H1 (cell line): ENCODE data around the gene BBS9. TPM values are rescaled to one million over a fixed set of nuclear protein-coding genes. Genes with fewer than 3 reads are reported as not detected.

Experiments
- CTCF ChIA-PET: fragments of 300-600 bp; sonication (Branson Sonifier 250); formaldehyde crosslinking; loops from one replicate; lab custom pipeline; 2021; ENCODE audit not compliant: partially characterized antibody; lab: Charles Lee
- POLR2A ChIA-PET: fragments of 300-600 bp; sonication (Branson Sonifier 250); formaldehyde crosslinking; loops from one replicate; lab custom pipeline; 2021; ENCODE audit warnings: inconsistent platforms; ENCODE audit not compliant: partially characterized antibody; lab: Charles Lee
- DNase-seq, 2 experiments: peaks; one replicate each; pipeline versions ENCODE4 v3.0.0 to v3.0.0-alpha.2; 2010 to 2022; ENCODE audit warnings: low spot score in 2 of 2, low read depth in 1 of 2, mixed read lengths in 1 of 2
- FAIRE-seq: peaks from 2 replicates; lab custom pipeline; 2011; peaks lifted over from hg19 to GRCh38; lab: Jason Lieb, UNC
- H2AFZ ChIP-seq: 2 replicates; pipeline ENCODE4 v1.8.1; 2012; ENCODE audit warnings: low read length, inconsistent platforms
- H2AK5ac ChIP-seq: 2 replicates; pipeline ENCODE4 v1.6.1; 2013; ENCODE audit warnings: low read depth, low read length
- H2BK120ac ChIP-seq: replicated peaks from 2 replicates; pipeline ENCODE3; 2013; ENCODE audit warnings: low read depth, low read length, inconsistent platforms
- H2BK12ac ChIP-seq: 2 replicates; pipeline ENCODE4 v1.6.1; 2013; ENCODE audit warnings: low read depth, low read length
- H2BK15ac ChIP-seq: 2 replicates; pipeline ENCODE4 v1.6.1; 2013; ENCODE audit warnings: low read length
- H2BK20ac ChIP-seq: 2 replicates; pipeline ENCODE4 v1.6.1; 2013; ENCODE audit warnings: low read length
- H2BK5ac ChIP-seq: 2 replicates; pipeline ENCODE4 v1.6.1; 2013; ENCODE audit warnings: low read depth, low read length
- H3K14ac ChIP-seq: 2 replicates; pipeline ENCODE4 v1.6.1; 2013; ENCODE audit warnings: inconsistent platforms; ENCODE audit not compliant: insufficient read length
- H3K18ac ChIP-seq: 2 replicates; pipeline ENCODE4 v1.6.1; 2013; ENCODE audit warnings: low read length; ENCODE audit errors: extremely low read depth
- H3K23ac ChIP-seq: 2 replicates; pipeline ENCODE4 v1.6.1; 2013; ENCODE audit warnings: inconsistent platforms; ENCODE audit not compliant: insufficient read length
- H3K23me2 ChIP-seq: 2 replicates; pipeline ENCODE4 v1.6.1; 2013; ENCODE audit warnings: low read depth, low read length
- H3K27ac ChIP-seq: 2 replicates; pipeline ENCODE4 v1.6.1; 2011; ENCODE audit warnings: low read depth, low read length, inconsistent platforms
- H3K27me3 ChIP-seq, 4 experiments: replicated peaks in 1 of 4; 1 replicate in 1 of 4; 2 replicates in 3 of 4; pipeline versions ENCODE4 v1.6.1 to v1.8.1; 2011 to 2013; ENCODE audit warnings: low read length in 3 of 4, mild to moderate bottlenecking in 3 of 4, inconsistent platforms in 2 of 4, mixed read lengths in 2 of 4, moderate library complexity in 1 of 4; ENCODE audit not compliant: control insufficient read depth in 3 of 4, insufficient read depth in 3 of 4; ENCODE audit errors: extremely low read depth in 1 of 4
- H3K36me3 ChIP-seq, 4 experiments: 2 replicates each; pipeline versions ENCODE4 v1.6.1 to v1.8.1; 2011 to 2013; ENCODE audit warnings: mild to moderate bottlenecking in 4 of 4, low read length in 3 of 4, moderate library complexity in 2 of 4, control low read depth in 1 of 4, inconsistent platforms in 1 of 4; ENCODE audit not compliant: insufficient read depth in 4 of 4, control insufficient read depth in 2 of 4
- H3K4ac ChIP-seq: replicated peaks from 2 replicates; pipeline ENCODE3; 2013; ENCODE audit warnings: low read length, low read depth, mixed read lengths, inconsistent platforms; ENCODE audit not compliant: insufficient read length
- H3K4me1 ChIP-seq, 4 experiments: replicated peaks in 1 of 4; 1 replicate in 1 of 4; 2 replicates in 3 of 4; pipeline versions ENCODE4 v1.6.1 to v1.8.1; 2011 to 2013; ENCODE audit warnings: low read length in 3 of 4, inconsistent platforms in 2 of 4, mixed read lengths in 1 of 4; ENCODE audit not compliant: insufficient read depth in 4 of 4, control insufficient read depth in 3 of 4
- H3K4me2 ChIP-seq, 2 experiments: 2 replicates each; pipeline versions ENCODE4 v1.6.1 to v1.8.1; 2011 to 2013; ENCODE audit warnings: low read depth in 2 of 2, low read length in 2 of 2, control low read depth in 1 of 2, inconsistent platforms in 1 of 2, mild to moderate bottlenecking in 1 of 2; ENCODE audit not compliant: insufficient read depth in 1 of 2
- H3K4me3 ChIP-seq, 4 experiments: fragments of 200-600, 300-600 bp in 1 of 4; sonication (generic), shearing (Covaris generic), sonication (Bioruptor Twin) in 1 of 4; 2 replicates each; pipeline versions ENCODE4 v1.5.1 to v1.8.1; 2011 to 2016; ENCODE audit warnings: low read length in 4 of 4, low read depth in 3 of 4, control low read depth in 2 of 4, inconsistent platforms in 2 of 4, mild to moderate bottlenecking in 2 of 4, mixed read lengths in 1 of 4, moderate library complexity in 1 of 4; ENCODE audit not compliant: insufficient read depth in 2 of 4; ENCODE audit errors: extremely low read depth in 1 of 4
- H3K56ac ChIP-seq: replicated peaks from 2 replicates; pipeline ENCODE3; 2013; ENCODE audit warnings: low read depth, mild to moderate bottlenecking, mixed read lengths, low read length, inconsistent platforms; ENCODE audit not compliant: insufficient read length
- H3K79me1 ChIP-seq: 2 replicates; pipeline ENCODE4 v1.6.1; 2013; ENCODE audit warnings: low read depth, low read length, control low read depth
- H3K79me2 ChIP-seq, 2 experiments: 2 replicates each; pipeline versions ENCODE4 v1.6.1 to v1.8.1; 2012 to 2013; ENCODE audit warnings: low read length in 2 of 2, mild to moderate bottlenecking in 2 of 2, inconsistent platforms in 1 of 2; ENCODE audit not compliant: insufficient read depth in 2 of 2, control insufficient read depth in 1 of 2
- H3K9ac ChIP-seq, 4 experiments: replicated peaks in 1 of 4; 1 replicate in 1 of 4; 2 replicates in 3 of 4; pipeline versions ENCODE4 v1.6.1 to v1.8.1; 2011 to 2013; ENCODE audit warnings: low read depth in 3 of 4, low read length in 3 of 4, control low read depth in 2 of 4, mild to moderate bottlenecking in 2 of 4, moderate library complexity in 2 of 4, inconsistent platforms in 1 of 4; ENCODE audit errors: extremely low read depth in 1 of 4
- H3K9me3 ChIP-seq, 2 experiments: 2 replicates each; pipeline versions ENCODE4 v1.6.1 to v1.8.1; 2012 to 2013; ENCODE audit warnings: mild to moderate bottlenecking in 2 of 2, moderate library complexity in 2 of 2, control low read depth in 1 of 2, inconsistent platforms in 1 of 2, low read depth in 1 of 2, low read length in 1 of 2, mixed read lengths in 1 of 2; ENCODE audit not compliant: insufficient read depth in 2 of 2
- H4K20me1 ChIP-seq, 2 experiments: replicated peaks in 1 of 2; 2 replicates each; pipeline versions ENCODE3 to v1.8.1; 2011 to 2013; ENCODE audit warnings: inconsistent platforms in 2 of 2, low read length in 2 of 2, mild to moderate bottlenecking in 1 of 2; ENCODE audit not compliant: insufficient read depth in 2 of 2, control insufficient read depth in 1 of 2
- H4K5ac ChIP-seq: 2 replicates; pipeline ENCODE4 v1.6.1; 2013; ENCODE audit warnings: low read length, low read depth, mixed read lengths, inconsistent platforms; ENCODE audit not compliant: insufficient read length
- H4K8ac ChIP-seq: 2 replicates; pipeline ENCODE4 v1.8.0; 2013; ENCODE audit warnings: mild to moderate bottlenecking, moderate library complexity, low read length, inconsistent platforms; ENCODE audit not compliant: insufficient read depth; ENCODE audit errors: extremely low read depth
- H4K91ac ChIP-seq: replicated peaks from 2 replicates; pipeline ENCODE3; 2013; ENCODE audit warnings: low read length, mixed read lengths, inconsistent platforms; ENCODE audit not compliant: insufficient read length
- POLR2AphosphoS5 ChIP-seq: IDR thresholded peaks from 2 replicates; pipeline ENCODE4 v1.6.1; 2011; ENCODE audit warnings: low read depth, low read length
- WGBS, 2 experiments: shearing (Covaris generic) in 1 of 2; methylation state at CpG; one replicate each; pipeline versions ENCODE4 v1.1.6 to v1.1.7; 2013 to 2015; ENCODE audit warnings: low lambda C conversion rate in 2 of 2, mixed read lengths in 2 of 2, inconsistent platforms in 1 of 2, low coverage in 1 of 2, missing lambda C conversion rate in 1 of 2; ENCODE audit not compliant: insufficient replicate concordance in 2 of 2, insufficient coverage in 1 of 2, insufficient read length in 1 of 2; ENCODE audit errors: extremely low coverage in 1 of 2, missing lambda C conversion rate in 1 of 2; 5-methylcytosine and 5-hydroxymethylcytosine counted together
- polyA plus RNA-seq, 7 experiments: library from polyadenylated mRNA; depleted of rRNA in 3 of 7; stranded (reverse) in 5 of 7; unstranded in 2 of 7; fragments of >200 nt in 5 of 7; fragments of 200-250 nt in 2 of 7; gene quantifications; 1 replicate in 5 of 7; 2 replicates in 1 of 7; 4 replicates in 1 of 7; pipeline versions ENCODE4 v1.2.1 to v1.2.3, GENCODE V29; 2011 to 2013; ENCODE audit warnings: missing spikeins in 2 of 7, mixed read lengths in 2 of 7
- total RNA-seq: library from RNA; stranded (reverse); fragmentation: NEBNext Ultra II Directional; extraction: Animal tissue kit (Norgen Biotek cat#: 25700); gene quantifications from 2 replicates; pipeline ENCODE4 v1.2.1, GENCODE V29; 2021

BBS9 gene
- total and polyA plus RNA-seq, 2 of the 8 experiments (the other 6 are each of a cell fraction or from before 2014, with no cell fraction given), result 22.3 to 37.0 TPM

DNA sequence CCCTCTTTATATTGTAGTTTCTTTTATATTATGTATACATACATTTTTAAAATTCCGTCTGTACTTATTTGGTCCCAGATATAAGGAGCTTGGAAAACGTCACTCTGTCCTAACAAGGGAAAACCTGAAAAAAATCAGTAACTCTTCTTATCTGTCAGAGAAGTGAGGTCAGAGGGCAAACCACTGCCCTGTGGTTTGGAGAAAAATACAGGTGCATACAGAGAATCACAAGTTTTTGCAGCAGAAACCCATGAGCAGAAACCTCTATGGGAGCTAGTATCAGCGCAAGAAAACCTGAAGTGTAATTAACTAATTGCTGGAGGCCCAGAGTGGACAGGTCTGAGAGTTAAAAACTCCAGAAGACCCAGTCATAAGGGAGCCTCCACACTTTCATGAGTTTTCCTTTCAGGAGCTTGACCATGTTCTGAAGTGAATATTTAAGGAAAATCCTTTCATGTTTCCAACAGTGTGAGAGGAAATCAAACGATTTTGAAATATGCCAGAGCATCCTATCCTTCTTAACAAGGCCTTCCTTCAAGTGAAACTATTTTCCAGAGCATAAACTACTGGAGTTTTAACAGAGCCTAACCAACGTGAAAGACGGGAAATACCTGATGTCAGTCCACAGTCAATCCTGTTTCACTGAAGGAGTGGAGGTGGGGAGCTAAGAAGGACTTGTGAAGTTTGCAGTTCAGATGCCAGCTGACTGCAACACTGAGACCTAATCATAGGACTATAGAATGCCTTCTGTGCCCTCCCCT, 485.2 kb downstream of the BBS9 start:
- H3K27me3 ChIP-seq, result no peaks in the 10 kb centered on the region
- no peaks in the 10 kb centered on the region for H4K20me1 ChIP-seq
- DNase-seq (no peak), FAIRE-seq (no peak)
- no peak overlapping the region for H3K27ac ChIP-seq
- H3K56ac ChIP-seq, result no peak overlapping the region
- no peak overlapping the region for H3K23ac ChIP-seq
- H3K36me3 ChIP-seq, result no peaks in the 10 kb centered on the region
- H3K23me2 ChIP-seq, result no peaks in the 10 kb centered on the region
- no peak overlapping the region for H4K5ac ChIP-seq
- WGBS, 2 experiments, result 90% methylated on average over 6 of the region's 6 CpGs; no CpG with 5 or more reads in 1 of the 2 experiments
- POLR2A ChIA-PET, result no interaction called here
- H3K18ac ChIP-seq, result no peak overlapping the region
- no peak overlapping the region for H4K91ac ChIP-seq
- H4K8ac ChIP-seq, result no peak overlapping the region
- no peaks in the 10 kb centered on the region for H3K9me3 ChIP-seq
- no peak overlapping the region for H3K14ac ChIP-seq
- H2BK5ac ChIP-seq, result no peak overlapping the region
- H2AK5ac ChIP-seq, result no peak overlapping the region
- no peak overlapping the region for H2BK20ac ChIP-seq
- CTCF ChIA-PET, result interaction anchor here (1.1 kb wide), 2 partner anchors 10 to 143 kb away, joined by 3 to 5 read pairs; no protein-coding TSS in a partner anchor
- H2BK12ac ChIP-seq, result no peak overlapping the region
- no peak overlapping the region for H3K9ac ChIP-seq
- no peaks in the 10 kb centered on the region for H3K79me2 ChIP-seq
- H2AFZ ChIP-seq, result no peak overlapping the region
- TF ChIP-seq POLR2AphosphoS5, result no peak
- no peak overlapping the region for H3K4me2 ChIP-seq
- no peaks in the 10 kb centered on the region for H3K79me1 ChIP-seq
- no peak overlapping the region for H3K4ac ChIP-seq
- H2BK15ac ChIP-seq, result no peak overlapping the region
- H3K4me1 ChIP-seq, result no peaks in the 10 kb centered on the region
- no peak overlapping the region for H3K4me3 ChIP-seq
- no peak overlapping the region for H2BK120ac ChIP-seq
